ENCODE data around the gene SNAP47.
A peak's percentile ranks its signal among the peaks of the same experiment; 100 is the strongest.
"Not testable (repeated sequence)": the region's sequence is repeated elsewhere in the genome, so short reads cannot be mapped to it uniquely, and the experiment has no call there.

The SNAP47 gene, protein sequence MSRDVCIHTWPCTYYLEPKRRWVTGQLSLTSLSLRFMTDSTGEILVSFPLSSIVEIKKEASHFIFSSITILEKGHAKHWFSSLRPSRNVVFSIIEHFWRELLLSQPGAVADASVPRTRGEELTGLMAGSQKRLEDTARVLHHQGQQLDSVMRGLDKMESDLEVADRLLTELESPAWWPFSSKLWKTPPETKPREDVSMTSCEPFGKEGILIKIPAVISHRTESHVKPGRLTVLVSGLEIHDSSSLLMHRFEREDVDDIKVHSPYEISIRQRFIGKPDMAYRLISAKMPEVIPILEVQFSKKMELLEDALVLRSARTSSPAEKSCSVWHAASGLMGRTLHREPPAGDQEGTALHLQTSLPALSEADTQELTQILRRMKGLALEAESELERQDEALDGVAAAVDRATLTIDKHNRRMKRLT

GRCh38 chr1:227734856-227735538 lies at the start of gene SNAP47, which contains the start of gene JMJD4:
Gene SNAP47, plus strand, starts transcription at chr1:227735435. Its CDS starts 12,302 bp downstream, at chr1:227747737.
Gene JMJD4, minus strand, starts transcription at chr1:227735302. Its CDS starts 29 bp downstream, at chr1:227735273.
- peak; percentile 91 for DNase-seq (ENCODE audit: low read depth)

DNA sequence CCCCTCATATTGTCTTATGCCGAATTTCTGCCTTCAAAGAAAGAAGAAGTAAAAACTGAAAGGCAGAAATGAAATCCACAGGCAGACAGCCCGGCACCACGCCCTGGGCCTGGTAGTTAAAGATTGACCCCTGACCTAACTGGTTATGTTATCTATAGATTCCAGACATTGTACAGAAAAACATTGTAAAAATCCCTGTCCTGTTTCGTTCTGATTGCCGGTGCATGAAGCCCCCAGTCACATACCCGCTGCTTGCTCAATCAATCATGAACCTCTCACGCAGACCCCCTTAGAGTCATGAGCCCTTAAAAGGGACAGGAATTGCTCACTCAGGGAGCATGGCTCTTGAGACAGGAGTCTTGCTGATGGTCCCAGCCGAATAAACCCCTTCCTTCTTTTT lies 49.4 kb upstream of the SNAP47 start:
- DNase-seq (ENCODE audit: low read depth): no peak

- DNase-seq (ENCODE audit: low read depth): no peak
Measured at GRCh38 chr1:227697321-227697864, 37.8 kb upstream of the SNAP47 start.

GRCh38 chr1:227701631-227702030 lies 33.6 kb upstream of the SNAP47 start:
- DNase-seq (ENCODE audit: low read depth): not testable (repeated sequence)

- no peak for DNase-seq (ENCODE audit: low read depth)
Measured at GRCh38 chr1:227707846-227708245, 27.4 kb upstream of the SNAP47 start.

GRCh38 chr1:227709451-227709850 lies 25.8 kb upstream of the SNAP47 start:
- no peak for DNase-seq (ENCODE audit: low read depth)

GRCh38 chr1:227710474-227710873 lies 24.8 kb upstream of the SNAP47 start:
- not testable (repeated sequence) for DNase-seq (ENCODE audit: low read depth)

DNA sequence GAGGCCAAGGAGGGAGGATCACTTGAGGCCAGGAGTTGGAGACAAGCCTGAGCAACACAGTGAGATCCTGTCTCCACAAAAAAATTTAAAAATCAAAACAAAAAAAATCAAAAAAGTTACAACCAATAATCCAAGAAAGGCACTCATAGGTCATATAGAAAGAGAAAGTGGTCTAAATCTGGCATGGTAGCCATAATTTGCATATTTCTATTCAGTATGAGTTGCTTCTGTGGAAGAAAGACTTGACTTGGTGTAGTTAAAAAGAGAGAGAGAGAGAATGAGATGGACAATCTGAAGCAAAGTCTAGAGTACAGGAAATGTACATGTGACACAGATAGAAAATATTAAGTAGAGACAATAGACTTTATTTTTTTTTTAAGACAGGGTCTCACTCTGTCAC lies 22.6 kb upstream of the SNAP47 start:
- no peak for DNase-seq (ENCODE audit: low read depth)

DNA sequence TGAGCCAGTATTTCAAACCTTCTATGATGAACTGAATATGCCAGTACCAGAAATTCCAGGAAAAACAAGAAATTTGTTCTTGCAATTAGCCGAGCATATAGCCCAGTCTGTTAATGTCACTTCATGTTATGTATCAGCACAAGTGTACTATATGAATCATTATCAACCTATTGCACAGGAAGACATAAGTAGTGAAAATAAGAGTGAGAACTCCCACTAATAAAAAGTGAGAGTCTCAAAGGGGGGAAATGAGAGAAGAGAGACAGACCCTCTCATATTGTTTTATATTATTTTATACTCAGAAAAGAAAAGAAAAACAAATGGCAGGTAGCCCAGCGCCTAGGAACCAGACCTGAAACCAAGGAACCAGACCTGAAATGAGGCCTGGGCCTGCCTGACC lies 16.3 kb upstream of the SNAP47 start:
- DNase-seq (ENCODE audit: low read depth): no peak

- DNase-seq (ENCODE audit: low read depth): no peak
Measured at GRCh38 chr1:227723474-227723873, 11.8 kb upstream of the SNAP47 start.

DNA sequence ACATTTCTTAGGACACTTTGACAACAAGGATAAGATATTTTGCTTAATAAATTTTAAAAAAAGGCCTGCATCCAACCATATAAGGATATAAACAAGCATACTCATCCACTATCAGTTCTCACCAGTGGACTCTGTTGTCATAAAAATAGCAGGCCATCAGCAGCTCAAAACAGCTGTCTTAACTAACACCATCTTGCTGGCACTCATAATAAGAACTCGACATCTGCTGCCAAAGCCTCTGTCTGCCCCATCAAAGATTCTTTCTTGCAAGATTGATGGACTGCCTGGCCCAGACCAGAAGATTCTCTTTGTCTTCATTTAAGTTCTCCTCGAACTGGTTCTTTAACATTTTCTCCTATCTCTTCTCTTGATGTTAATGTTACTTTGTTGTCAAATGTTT lies 10.2 kb upstream of the SNAP47 start:
- no peak for DNase-seq (ENCODE audit: low read depth)

DNA sequence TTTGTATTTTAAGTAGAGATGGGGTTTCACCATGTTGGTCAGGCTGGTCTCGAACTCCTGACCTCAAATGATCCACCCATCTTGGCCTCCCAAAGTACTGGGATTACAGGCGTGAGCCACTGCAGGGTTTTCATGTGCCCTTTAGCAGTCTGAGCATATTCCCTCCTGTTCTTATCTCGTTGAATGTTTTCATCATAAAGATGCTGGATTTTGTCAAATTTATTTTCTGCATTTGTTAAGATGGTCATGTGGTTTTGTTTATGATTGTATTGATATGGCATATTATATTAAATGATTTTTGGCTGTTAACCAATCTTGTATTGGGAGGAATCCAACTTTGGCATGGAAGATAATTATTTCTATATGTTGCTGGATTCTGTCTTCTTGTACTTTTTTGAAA lies 8.9 kb upstream of the SNAP47 start:
- no peak for DNase-seq (ENCODE audit: low read depth)

DNA sequence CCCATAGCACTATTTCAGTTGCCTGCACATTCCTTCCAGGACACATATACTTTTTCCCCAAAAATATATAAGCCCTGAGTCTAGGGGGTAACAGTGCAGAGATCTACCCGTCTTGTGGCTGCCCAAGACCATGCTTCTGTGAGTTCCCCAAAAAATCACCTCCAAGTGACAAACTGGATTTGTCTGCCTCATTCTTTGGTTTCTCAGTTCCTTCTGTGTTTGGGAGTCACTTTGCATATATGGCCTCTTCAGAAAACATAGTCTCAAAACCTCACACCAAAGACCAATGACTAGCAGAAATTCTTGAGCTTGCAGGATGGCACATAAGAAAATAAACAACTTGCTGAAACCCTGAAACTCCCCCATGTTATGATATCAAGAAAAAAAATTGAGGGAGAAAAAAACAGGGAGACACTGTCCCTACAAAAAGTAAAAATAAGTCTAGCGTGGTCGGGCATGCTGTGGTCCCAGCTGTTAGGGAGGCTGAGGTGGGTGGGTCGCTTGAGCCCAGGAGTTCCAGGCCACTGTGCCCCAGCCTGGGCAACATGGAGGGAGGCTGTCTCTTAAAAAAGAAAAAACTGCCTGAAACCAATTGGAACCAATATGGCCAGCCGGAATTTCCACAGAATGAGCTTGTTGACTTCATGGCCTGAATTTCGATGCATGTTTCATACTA lies 8.2 kb upstream of the SNAP47 start:
- DNase-seq (ENCODE audit: low read depth): no peak

- DNase-seq (ENCODE audit: low read depth): peak; percentile 50
Measured at GRCh38 chr1:227728059-227728891, 7.0 kb upstream of the SNAP47 start.

- no peak for DNase-seq (ENCODE audit: low read depth)
Measured at GRCh38 chr1:227728892-227729143, 6.4 kb upstream of the SNAP47 start.

- no peak for DNase-seq (ENCODE audit: low read depth)
Measured at GRCh38 chr1:227729144-227729880, 5.9 kb upstream of the SNAP47 start.

DNA sequence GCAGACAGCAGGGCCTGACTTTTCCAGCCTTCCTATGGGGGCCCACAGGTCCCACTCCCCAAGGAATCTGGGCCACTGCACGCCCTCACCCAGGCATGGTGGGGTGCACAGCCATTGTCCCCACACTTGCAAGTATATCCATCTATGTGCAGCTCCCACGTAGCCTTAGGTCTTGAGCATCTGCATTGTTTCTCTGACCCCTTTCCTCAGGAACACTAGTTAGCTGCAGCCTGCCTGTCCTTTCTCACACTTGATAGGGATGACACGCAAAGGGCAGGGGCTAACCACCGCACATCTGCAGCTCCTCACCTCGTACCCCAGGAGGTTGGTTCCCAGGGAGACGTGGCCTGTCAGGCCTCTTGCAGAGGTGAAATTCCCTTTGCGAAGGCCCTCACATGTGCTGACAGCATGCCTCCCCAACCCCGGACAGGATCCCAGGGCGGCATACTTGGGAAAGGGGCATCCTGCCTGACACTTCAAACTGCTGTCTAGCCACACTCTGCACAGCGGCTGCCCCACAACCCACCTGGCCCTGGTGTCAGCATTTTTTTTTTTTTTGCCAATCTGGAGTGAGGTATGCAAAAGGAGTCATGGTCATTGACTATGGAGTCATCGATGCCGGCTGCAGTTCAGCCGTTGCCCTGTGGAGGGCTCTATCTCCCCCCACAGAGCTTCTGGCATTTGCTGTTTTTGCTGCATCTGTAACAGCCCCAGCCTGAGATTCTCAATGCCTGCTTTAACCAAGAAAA lies 5.2 kb upstream of the SNAP47 start:
- no peak for DNase-seq (ENCODE audit: low read depth)

DNA sequence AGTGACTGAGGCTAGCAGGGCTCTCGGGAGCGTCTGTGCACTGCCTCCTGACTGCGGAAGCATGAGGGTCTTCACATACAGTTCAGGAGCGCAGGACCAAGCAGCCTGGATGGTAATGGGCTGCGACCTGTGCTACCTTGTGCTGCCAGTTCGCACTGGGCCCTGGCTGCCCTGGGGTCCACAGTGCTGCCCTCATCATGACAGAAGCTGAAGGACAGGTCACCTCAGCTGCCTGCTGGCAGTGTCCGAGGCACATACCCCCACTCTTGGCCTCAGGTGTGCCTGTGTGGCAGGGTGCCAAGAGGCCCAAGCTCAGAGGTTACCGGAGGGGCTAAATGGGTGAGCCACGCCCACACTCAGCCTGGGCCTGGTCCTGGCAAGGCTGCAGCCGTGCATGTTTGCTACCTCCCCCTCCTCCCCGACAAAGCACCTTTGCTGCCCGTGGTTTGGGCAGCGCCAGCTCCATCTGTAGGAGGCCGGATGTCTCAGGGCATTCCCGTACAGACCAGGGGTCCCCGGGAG lies 4.5 kb upstream of the SNAP47 start:
- no peak for DNase-seq (ENCODE audit: low read depth)

- no peak for DNase-seq (ENCODE audit: low read depth)
Measured at GRCh38 chr1:227731241-227731677, 4.0 kb upstream of the SNAP47 start.
